SU-DHL-6 (cell line): ENCODE data around the gene HINT2.

Experiments used
- H2AFZ ChIP-seq: fragments of 200-600 bp; sonication (generic); 2 replicates; pipeline ENCODE4 v1.6.1; 2014; ENCODE audit warnings: low read depth, mild to moderate bottlenecking, moderate library complexity, mixed read lengths, antibody characterized with exemption, low read length; ENCODE audit not compliant: severe bottlenecking
- H3F3A ChIP-seq: fragments of 200-600 bp; shearing (Covaris generic); 2 replicates; pipeline ENCODE4 v1.6.0; 2016; ENCODE audit warnings: antibody characterized with exemption, mild to moderate bottlenecking; ENCODE audit not compliant: insufficient read depth
- H3K27ac ChIP-seq: fragments of 200-600 bp; sonication (generic); 2 replicates; pipeline ENCODE4 v1.5.1; 2016; ENCODE audit warnings: low read depth, mild to moderate bottlenecking, low read length, moderate library complexity, mixed read lengths
- H3K27me3 ChIP-seq: fragments of 200-600 bp; sonication (generic), shearing (Covaris generic); 2 replicates; pipeline ENCODE4 v1.6.0; 2014; ENCODE audit warnings: mild to moderate bottlenecking, low read length
- H3K36me3 ChIP-seq: fragments of 200-600 bp; sonication (generic); 2 replicates; pipeline ENCODE4 v1.6.1; 2014; ENCODE audit warnings: mild to moderate bottlenecking, low read length, mixed read lengths
- H3K4me2 ChIP-seq: fragments of 300-600, 200-600 bp; shearing (Covaris generic), sonication (generic); 2 replicates; pipeline ENCODE4 v1.6.0; 2014; ENCODE audit warnings: low read length, low read depth, mild to moderate bottlenecking; ENCODE audit not compliant: poor library complexity, severe bottlenecking
- H3K4me3 ChIP-seq: fragments of 200-600 bp; sonication (generic); 2 replicates; pipeline ENCODE4 v1.5.1; 2014; ENCODE audit warnings: antibody characterized with exemption, low read length, mild to moderate bottlenecking, mixed read lengths; ENCODE audit not compliant: insufficient read depth, poor library complexity, severe bottlenecking
- H3K79me2 ChIP-seq: fragments of 200-600 bp; sonication (generic); 2 replicates; pipeline ENCODE4 v1.6.1; 2014; ENCODE audit warnings: mild to moderate bottlenecking, low read length, moderate library complexity; ENCODE audit not compliant: insufficient read depth
- H3K9ac ChIP-seq: fragments of 200-600 bp; sonication (generic); 2 replicates; pipeline ENCODE4 v1.7.0; 2014; ENCODE audit warnings: mild to moderate bottlenecking, low read length
- H3K9me2 ChIP-seq: fragments of 200-600 bp; sonication (generic); replicated peaks from 2 replicates; pipeline ENCODE4 v1.6.1; 2014; ENCODE audit warnings: low read length; ENCODE audit not compliant: insufficient read depth
- H3K9me3 ChIP-seq: fragments of 200-600 bp; sonication (generic); 2 replicates; pipeline ENCODE4 v1.6.1; 2014; ENCODE audit warnings: low read length, mixed read lengths; ENCODE audit not compliant: insufficient read depth
- H4K20me1 ChIP-seq: fragments of 200-600 bp; sonication (generic); 2 replicates; pipeline ENCODE4 v1.6.1; 2014; ENCODE audit warnings: low read depth, mild to moderate bottlenecking, antibody characterized with exemption, low read length, moderate library complexity, mixed read lengths
- CTCF ChIP-seq: fragments of 200-600 bp; sonication (generic); IDR thresholded peaks from one replicate; pipeline ENCODE4 v1.5.1; 2017; ENCODE audit warnings: antibody characterized with exemption, mild to moderate bottlenecking, low read length, moderate library complexity; ENCODE audit not compliant: insufficient read depth, poor library complexity, severe bottlenecking
- EZH2phosphoT487 ChIP-seq: fragments of 200-600 bp; sonication (generic), shearing (Covaris generic); conservative IDR thresholded peaks from 2 replicates; pipeline ENCODE4 v1.6.1; 2018; ENCODE audit warnings: mild to moderate bottlenecking, antibody characterized with exemption, low read length, moderate library complexity, mixed read lengths

Gene HINT2

GRCh38 chr9:35858458-35858857 is 43.6 kb upstream of the HINT2 start:
- Histone ChIP-seq H3K9me2 (no peaks in the 10 kb centered on the region), H3K4me3 (no peak overlapping the region), H3K4me2 (no peak overlapping the region), H2AFZ (no peak overlapping the region), H3K27ac (no peak overlapping the region), H3F3A (no peaks in the 10 kb centered on the region), H3K27me3 (no peaks in the 10 kb centered on the region), H3K36me3 (no peaks in the 10 kb centered on the region), H3K79me2 (no peaks in the 10 kb centered on the region), H3K9me3 (no peaks in the 10 kb centered on the region), H3K9ac (no peak overlapping the region), H4K20me1 (no peaks in the 10 kb centered on the region)
- TF ChIP-seq EZH2phosphoT487 (no peak), CTCF (no peak)

GRCh38 chr9:35856882-35857281 is 42.0 kb upstream of the HINT2 start:
- Histone ChIP-seq H3K4me2 (no peak overlapping the region), H4K20me1 (no peaks in the 10 kb centered on the region), H3K9ac (no peak overlapping the region), H3K4me3 (no peak overlapping the region), H3K36me3 (no peaks in the 10 kb centered on the region), H2AFZ (no peak overlapping the region), H3K9me3 (no peaks in the 10 kb centered on the region), H3K27me3 (no peaks in the 10 kb centered on the region), H3K27ac (no peak overlapping the region), H3F3A (no peaks in the 10 kb centered on the region), H3K79me2 (no peaks in the 10 kb centered on the region), H3K9me2 (no peaks in the 10 kb centered on the region)
- TF ChIP-seq CTCF (no peak), EZH2phosphoT487 (no peak)

GRCh38 chr9:35856206-35856605 is 41.4 kb upstream of the HINT2 start:
- H4K20me1 ChIP-seq = no peaks in the 10 kb centered on the region
- no peak overlapping the region for H3K4me2 ChIP-seq
- no peak for TF ChIP-seq EZH2phosphoT487
- no peak for TF ChIP-seq CTCF
- no peaks in the 10 kb centered on the region for H3K79me2 ChIP-seq
- H3F3A ChIP-seq = no peaks in the 10 kb centered on the region
- H3K4me3 ChIP-seq = no peak overlapping the region
- no peak overlapping the region for H3K27ac ChIP-seq
- no peak overlapping the region for H2AFZ ChIP-seq
- no peaks in the 10 kb centered on the region for H3K36me3 ChIP-seq
- no peaks in the 10 kb centered on the region for H3K9me2 ChIP-seq
- no peaks in the 10 kb centered on the region for H3K27me3 ChIP-seq
- H3K9ac ChIP-seq = no peak overlapping the region
- no peaks in the 10 kb centered on the region for H3K9me3 ChIP-seq
